Neural cell (in vitro differentiated cells): ENCODE measurements around the gene USP35. TPM values are rescaled to one million over a fixed set of nuclear protein-coding genes. Genes with fewer than 3 reads are reported as not detected.

ENCODE experiments used
- H2AFZ ChIP-seq: fragments of 200-600, 300-800 bp; sonication (generic), shearing (Covaris generic); 2 replicates; pipeline ENCODE4 v1.6.0; 2014; ENCODE audit warnings: low read depth, mild to moderate bottlenecking, antibody characterized with exemption, low read length, moderate library complexity
- H3F3A ChIP-seq: fragments of 200-600 bp; shearing (Covaris generic); 2 replicates; pipeline ENCODE4 v1.6.1; 2016; ENCODE audit warnings: mild to moderate bottlenecking, moderate library complexity, mixed read lengths, antibody characterized with exemption, low read length; ENCODE audit not compliant: insufficient read depth, poor library complexity, severe bottlenecking
- H3K27ac ChIP-seq: fragments of 200-600, 300-800 bp; sonication (generic), shearing (Covaris generic); 2 replicates; pipeline ENCODE4 v1.5.1; 2014; ENCODE audit warnings: mild to moderate bottlenecking, low read length, moderate library complexity
- H3K27me3 ChIP-seq: fragments of 300-800, 200-600 bp; sonication (generic), shearing (Covaris generic); 2 replicates; pipeline ENCODE4 v1.6.0; 2014; ENCODE audit warnings: mild to moderate bottlenecking, low read depth, low read length, moderate library complexity; ENCODE audit not compliant: insufficient read depth
- H3K36me3 ChIP-seq: fragments of 300-800, 200-600 bp; sonication (generic), shearing (Covaris generic); 2 replicates; pipeline ENCODE4 v1.5.1; 2014; ENCODE audit warnings: mild to moderate bottlenecking, antibody characterized with exemption, low read length, moderate library complexity; ENCODE audit not compliant: insufficient read depth
- H3K4me2 ChIP-seq: fragments of 300-800, 200-600 bp; sonication (generic), shearing (Covaris generic); 2 replicates; pipeline ENCODE4 v1.6.0; 2014; ENCODE audit warnings: mild to moderate bottlenecking, low read length
- H3K4me3 ChIP-seq: fragments of 300-800, 200-600 bp; sonication (generic), shearing (Covaris generic); 2 replicates; pipeline ENCODE4 v1.5.1; 2014; ENCODE audit warnings: mild to moderate bottlenecking, low read length, moderate library complexity
- H3K79me2 ChIP-seq: fragments of 200-600 bp; shearing (Covaris generic); replicated peaks from 2 replicates; pipeline ENCODE4 v1.6.0; 2014; ENCODE audit warnings: mild to moderate bottlenecking, low read length, moderate library complexity; ENCODE audit not compliant: insufficient read depth
- H3K9ac ChIP-seq: fragments of 300-800, 200-600 bp; sonication (generic), shearing (Covaris generic); 2 replicates; pipeline ENCODE4 v1.6.1; 2016; ENCODE audit warnings: mild to moderate bottlenecking, low read length, mixed read lengths
- H3K9me2 ChIP-seq: fragments of 200-600 bp; shearing (Covaris generic); 2 replicates; pipeline ENCODE4 v1.6.1; 2016; ENCODE audit warnings: mild to moderate bottlenecking, low read length, mixed read lengths; ENCODE audit not compliant: insufficient read depth
- H3K9me3 ChIP-seq: fragments of 200-600, 300-800 bp; sonication (generic), shearing (Covaris generic); 2 replicates; pipeline ENCODE4 v1.6.1; 2016; ENCODE audit warnings: mild to moderate bottlenecking, mixed run types, low read length, moderate library complexity, mixed read lengths
- H4K20me1 ChIP-seq: fragments of 200-600 bp; shearing (Covaris generic); 2 replicates; pipeline ENCODE4 v1.6.1; 2016; ENCODE audit warnings: mild to moderate bottlenecking, mixed run types; ENCODE audit not compliant: insufficient read depth
- CTCF ChIP-seq: fragments of 450-650 bp; IDR thresholded peaks from 2 replicates; pipeline ENCODE4 v1.5.1; 2014; ENCODE audit warnings: antibody characterized with exemption, mild to moderate bottlenecking, moderate library complexity; ENCODE audit not compliant: poor library complexity, severe bottlenecking
- EP300 ChIP-seq: fragments of 450-650 bp; conservative IDR thresholded peaks from 2 replicates; pipeline ENCODE4 v1.6.1; 2014; ENCODE audit warnings: antibody characterized with exemption, mild to moderate bottlenecking, moderate library complexity; ENCODE audit not compliant: poor library complexity, severe bottlenecking
- EZH2 ChIP-seq: fragments of 200-600, 300-800 bp; shearing (Covaris generic), sonication (generic); IDR thresholded peaks from 2 replicates; pipeline ENCODE4 v1.6.1; 2014; ENCODE audit warnings: antibody characterized with exemption, low read length, borderline replicate concordance, mild to moderate bottlenecking; ENCODE audit not compliant: insufficient read depth, poor library complexity, severe bottlenecking
- MXI1 ChIP-seq: fragments of 450-650 bp; conservative IDR thresholded peaks from 2 replicates; pipeline ENCODE4 v1.6.1; 2014; ENCODE audit warnings: antibody characterized with exemption, mild to moderate bottlenecking; ENCODE audit not compliant: poor library complexity, severe bottlenecking
- POLR2AphosphoS5 ChIP-seq: IDR thresholded peaks from 2 replicates; pipeline ENCODE4 v1.6.1; 2012
- RAD21 ChIP-seq: fragments of 450-650 bp; conservative IDR thresholded peaks from 2 replicates; pipeline ENCODE4 v1.6.1; 2014; ENCODE audit warnings: antibody characterized with exemption, mild to moderate bottlenecking, moderate library complexity
- REST ChIP-seq: IDR thresholded peaks from 2 replicates; pipeline ENCODE4 v1.6.1; 2012; ENCODE audit warnings: borderline replicate concordance
- SMC3 ChIP-seq: fragments of 450-650 bp; conservative IDR thresholded peaks from 2 replicates; pipeline ENCODE4 v1.6.1; 2014; ENCODE audit warnings: antibody characterized with exemption, mild to moderate bottlenecking, moderate library complexity; ENCODE audit not compliant: poor library complexity
- TAF1 ChIP-seq: IDR thresholded peaks from 2 replicates; pipeline ENCODE4 v1.6.1; 2012; ENCODE audit warnings: low read depth
- polyA plus RNA-seq: library from polyadenylated mRNA; depleted of rRNA; stranded (reverse); fragments of >200 nt; gene quantifications from 2 replicates; pipeline ENCODE4 v1.2.3, GENCODE V29; 2014

Gene USP35
- polyA plus RNA-seq, 1 donor from 2014 or later = 12.9 TPM

GRCh38 chr11:78145511-78146025, 43.2 kb upstream of the USP35 start:
- H4K20me1 ChIP-seq = no peaks in the 10 kb centered on the region
- no peak overlapping the region for H3K4me2 ChIP-seq

GRCh38 chr11:78147807-78148206, 40.9 kb upstream of the USP35 start:
- Histone ChIP-seq H4K20me1 (no peaks in the 10 kb centered on the region), H3K27ac (no peak overlapping the region), H3K79me2 (no peaks in the 10 kb centered on the region), H3K9me2 (no peaks in the 10 kb centered on the region), H3K9me3 (no peaks in the 10 kb centered on the region), H3F3A (no peaks in the 10 kb centered on the region), H3K4me2 (no peak overlapping the region), H3K27me3 (no peaks in the 10 kb centered on the region), H3K36me3 (no peaks in the 10 kb centered on the region), H3K4me3 (no peak overlapping the region), H2AFZ (no peak overlapping the region), H3K9ac (no peak overlapping the region)
- TF ChIP-seq POLR2AphosphoS5 (no peak), REST (no peak), EP300 (no peak), SMC3 (no peak), TAF1 (no peak), CTCF (no peak)

More at GRCh38 chr11:78145511-78146025, 43.2 kb upstream of the USP35 start:
- Histone ChIP-seq H3K9me2 (no peaks in the 10 kb centered on the region), H3K36me3 (no peaks in the 10 kb centered on the region), H3K79me2 (no peaks in the 10 kb centered on the region), H2AFZ (no peak overlapping the region), H3F3A (no peaks in the 10 kb centered on the region), H3K4me3 (no peak overlapping the region), H3K27ac (no peak overlapping the region), H3K9ac (no peak overlapping the region), H3K27me3 (no peaks in the 10 kb centered on the region), H3K9me3 (no peaks in the 10 kb centered on the region)
- TF ChIP-seq CTCF (no peak), TAF1 (no peak), EP300 (no peak), SMC3 (no peak), REST (no peak), EZH2 (no peak), POLR2AphosphoS5 (no peak), RAD21 (no peak), MXI1 (no peak)
